HG03457 (cell line): ENCODE measurements around the gene PPP2R3C.
"Not testable (repeated sequence)": the region's sequence is repeated elsewhere in the genome, so short reads cannot be mapped to it uniquely, and the experiment has no call there.

Experiments used
- ATAC-seq: cut with Tn5 transposase; IDR thresholded peaks from one replicate; pipeline ENCODE4 v1.9.1; 2021; ENCODE audit warnings: moderate number of reproducible peaks; ENCODE audit not compliant: unreplicated experiment

The PPP2R3C gene

DNA sequence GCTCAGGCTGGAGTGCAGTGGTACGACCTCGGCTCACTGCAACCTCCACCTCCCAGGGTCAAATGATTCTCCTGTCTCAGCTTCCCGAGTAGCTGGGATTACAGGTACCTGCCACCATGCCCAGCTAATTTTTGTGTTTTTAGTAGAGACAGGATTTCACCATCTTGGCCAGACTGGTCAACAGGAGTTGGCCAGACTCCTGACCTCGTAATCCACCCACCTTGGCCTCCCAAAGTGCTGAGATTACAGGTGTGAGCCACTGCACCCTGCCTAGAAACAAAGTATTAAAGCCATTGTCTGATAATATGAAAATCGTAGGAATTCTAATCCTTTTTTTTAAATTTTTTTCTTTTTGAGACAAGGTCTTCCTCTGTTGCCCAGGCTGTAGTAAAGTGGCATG is 56.1 kb downstream of the PPP2R3C start:
- not testable (repeated sequence) for ATAC-seq

DNA sequence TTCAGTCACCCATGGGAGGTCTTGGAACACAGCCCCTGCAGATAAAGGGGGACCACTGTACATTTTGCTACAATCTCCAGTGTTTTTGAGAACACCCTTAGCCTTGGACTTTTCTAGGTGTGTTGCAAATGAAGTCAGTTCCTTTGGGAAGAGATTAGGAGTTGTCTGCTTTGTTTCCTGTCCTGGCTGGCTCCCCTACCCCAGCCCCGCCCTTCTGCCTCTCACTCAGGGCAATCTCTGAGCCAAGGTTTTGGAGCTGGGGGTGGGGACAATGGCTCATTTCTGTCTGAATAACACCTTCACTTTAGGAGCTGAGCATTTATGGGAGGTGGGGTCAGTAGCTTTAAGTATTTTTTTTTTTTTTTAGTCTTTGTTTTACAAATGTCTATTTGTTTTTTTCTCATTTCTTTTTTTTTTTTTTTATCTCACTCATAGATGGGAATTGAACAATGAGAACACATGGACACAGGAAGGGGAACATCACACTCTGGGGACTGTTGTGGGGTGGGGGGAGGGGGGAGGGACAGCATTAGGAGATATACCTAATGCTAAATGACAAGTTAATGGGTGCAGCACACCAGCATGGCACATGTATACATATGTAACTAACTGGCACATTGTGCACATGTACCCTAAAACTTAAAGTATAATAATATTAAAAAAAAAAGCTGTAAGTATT is 60.5 kb downstream of the PPP2R3C start:
- ATAC-seq = not testable (repeated sequence)

DNA sequence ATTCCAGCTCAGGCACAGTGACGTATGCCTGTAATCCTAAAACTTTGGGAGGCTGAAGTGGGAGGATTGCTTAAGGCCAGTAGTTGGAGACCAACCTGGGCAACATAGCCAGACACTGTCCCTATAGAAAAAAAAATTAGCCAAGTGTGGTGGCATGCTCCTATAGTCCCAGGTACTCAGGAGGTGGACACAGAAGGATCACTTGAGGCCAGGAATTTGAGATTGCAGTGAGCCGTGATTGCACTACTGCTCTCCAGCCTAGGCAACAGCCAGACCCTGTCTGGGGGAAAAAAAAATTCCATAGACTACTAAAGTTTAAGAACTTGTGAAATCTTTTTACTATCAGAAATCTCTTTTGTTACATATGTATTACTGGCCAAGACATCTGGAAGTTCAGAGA is 69.2 kb downstream of the PPP2R3C start:
- ATAC-seq = no peak

DNA sequence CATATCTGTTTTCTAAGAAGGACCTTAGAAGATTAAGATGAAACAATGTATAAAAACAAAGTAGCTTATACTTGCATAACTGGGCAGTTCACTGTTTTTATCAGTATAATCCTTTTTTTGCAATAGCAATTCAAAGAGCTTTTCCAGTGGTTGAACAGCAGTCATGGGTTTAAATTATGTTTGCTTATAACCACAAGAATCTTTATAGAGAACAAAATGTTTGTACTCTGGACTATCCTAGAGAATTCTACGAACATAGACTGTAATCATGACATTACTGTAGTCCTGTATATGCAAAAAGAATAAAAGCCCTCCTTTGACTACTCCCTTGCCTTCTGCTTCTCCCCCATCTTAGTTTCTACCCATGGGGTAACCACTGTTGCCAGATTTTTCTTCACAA is 70.0 kb downstream of the PPP2R3C start:
- ATAC-seq = no peak

DNA sequence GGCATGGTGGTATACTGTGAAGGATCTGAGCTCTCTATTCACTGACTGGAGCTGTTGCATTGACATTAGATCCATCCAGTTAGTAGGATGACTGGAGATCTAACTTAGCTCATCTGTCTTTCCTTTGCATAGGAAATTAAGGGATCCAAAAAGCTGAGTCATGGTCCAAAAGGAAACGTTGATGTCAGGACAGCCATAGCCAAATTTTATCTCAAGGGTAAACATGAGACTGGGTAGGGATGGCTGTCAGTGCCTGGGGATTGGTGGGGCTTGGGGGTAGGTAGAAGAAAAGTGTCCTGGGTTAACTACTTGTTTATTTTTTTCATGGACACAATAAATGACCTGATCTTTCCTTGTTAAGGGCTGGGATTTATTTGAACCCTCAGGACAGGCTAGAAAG is 71.1 kb downstream of the PPP2R3C start:
- no peak for ATAC-seq

DNA sequence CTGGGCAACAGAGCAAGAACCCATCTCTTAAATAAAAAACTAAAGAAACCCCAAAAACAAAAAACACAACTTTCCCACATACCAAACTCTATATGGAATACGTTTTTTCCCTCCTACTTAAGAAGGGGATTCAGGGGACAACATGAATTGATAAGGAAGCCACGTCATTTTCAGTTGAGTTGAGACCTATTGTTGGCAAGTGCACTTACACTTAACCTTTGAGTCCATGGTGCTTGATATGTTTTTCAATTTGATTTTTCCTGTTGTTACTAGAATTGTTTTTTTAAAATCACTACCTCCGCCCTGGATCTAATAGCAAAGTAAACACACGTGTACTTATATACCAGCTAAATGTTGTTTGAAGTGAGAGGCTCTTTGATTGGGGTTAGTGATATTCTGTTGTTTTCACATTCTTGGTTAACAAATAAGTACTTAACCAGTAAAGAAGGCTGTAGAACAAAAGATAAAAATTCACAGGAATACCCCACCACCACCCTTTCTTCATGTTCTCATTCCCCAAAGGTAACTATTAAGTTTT is 73.7 kb downstream of the PPP2R3C start:
- ATAC-seq = no peak

DNA sequence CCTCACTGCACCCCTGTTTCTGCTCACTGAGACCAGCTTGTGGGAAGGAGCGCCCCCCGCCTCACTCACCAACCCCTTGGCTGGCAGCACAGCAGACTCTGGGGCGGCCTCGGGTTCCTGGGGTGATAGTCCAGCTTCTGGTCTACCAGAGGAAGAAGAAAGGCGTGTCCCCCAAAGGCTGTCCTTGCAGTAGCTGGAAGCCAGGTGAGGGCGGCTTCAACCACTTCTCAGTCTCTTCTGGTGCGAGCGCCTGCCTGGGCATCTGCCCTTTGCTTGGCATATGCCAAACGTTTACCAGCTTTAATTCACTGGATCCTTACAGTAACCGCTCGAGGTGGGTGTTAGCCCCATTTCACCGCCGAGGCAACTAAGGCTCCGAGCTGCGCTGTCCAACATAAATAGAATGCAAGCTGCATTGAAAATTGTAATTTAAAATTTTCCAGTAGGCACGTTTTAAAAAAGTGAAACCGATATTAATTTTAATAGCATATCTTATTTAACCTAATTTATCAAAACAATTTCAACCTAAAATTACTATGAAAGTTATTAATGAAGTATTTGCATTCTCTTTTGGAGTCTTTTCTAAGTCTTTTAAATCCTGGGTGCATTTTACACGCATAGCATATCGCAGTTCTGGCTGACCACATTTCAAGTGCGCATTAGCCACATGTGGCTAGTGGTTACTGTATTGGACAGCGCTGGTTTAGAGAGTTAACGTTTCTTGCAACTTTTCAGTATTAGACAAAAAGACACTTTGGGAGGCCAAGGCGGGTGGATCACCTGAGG is 74.8 kb downstream of the PPP2R3C start:
- ATAC-seq = peak; percentile 20

DNA sequence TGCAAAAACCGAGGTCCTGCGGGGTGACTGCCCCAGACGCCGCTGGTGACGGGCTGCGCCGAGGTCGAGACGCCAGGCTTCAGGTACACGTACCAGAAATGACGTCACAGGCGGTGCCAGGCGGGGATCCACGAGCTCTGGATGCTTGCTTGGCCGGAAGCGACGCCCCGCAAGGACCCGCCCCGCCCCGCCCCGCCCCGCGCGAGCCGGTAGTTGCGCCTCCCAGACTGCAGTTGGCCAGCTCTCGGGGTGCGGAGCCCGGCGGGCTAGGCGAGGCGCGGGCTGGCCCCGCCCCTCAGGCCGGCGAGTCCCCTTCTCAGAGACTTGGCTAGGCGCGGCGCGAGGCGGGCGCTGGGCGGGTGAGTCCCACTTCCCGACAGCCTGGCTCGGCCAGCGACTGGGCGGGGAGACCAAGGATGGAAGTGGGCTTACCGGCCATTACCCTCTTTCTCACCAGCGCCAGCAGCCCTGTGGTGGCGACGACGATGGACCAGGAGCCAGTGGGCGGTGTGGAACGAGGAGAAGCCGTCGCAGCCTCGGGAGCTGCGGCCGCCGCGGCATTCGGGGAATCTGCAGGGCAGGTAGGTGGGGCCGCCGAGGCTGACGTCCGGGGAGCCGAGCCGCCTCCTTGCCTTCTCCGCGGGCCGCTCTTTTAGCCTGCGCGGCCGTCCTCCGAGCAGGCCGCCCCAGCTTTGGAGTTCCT is 75.6 kb downstream of the PPP2R3C start, which contains the start of gene FAM177A1:
FAM177A1 (plus strand) TSS at position 225 of the 703 bp plus-strand sequence; CDS start at position 417, 192 bp downstream.
- peak; percentile 91 for ATAC-seq

DNA sequence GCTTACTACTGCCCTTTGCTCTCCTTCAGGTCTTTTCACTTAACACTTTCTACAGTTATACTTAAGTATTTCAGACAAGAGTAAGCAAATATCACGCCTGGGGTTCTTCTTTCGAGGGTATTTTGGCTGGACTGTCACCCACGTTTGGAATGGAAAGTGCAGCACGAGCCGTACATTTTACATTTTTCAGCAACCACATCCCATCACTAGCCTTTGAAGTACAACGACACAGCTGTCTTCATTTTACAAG is 76.1 kb downstream of the PPP2R3C start:
- ATAC-seq = no peak

DNA sequence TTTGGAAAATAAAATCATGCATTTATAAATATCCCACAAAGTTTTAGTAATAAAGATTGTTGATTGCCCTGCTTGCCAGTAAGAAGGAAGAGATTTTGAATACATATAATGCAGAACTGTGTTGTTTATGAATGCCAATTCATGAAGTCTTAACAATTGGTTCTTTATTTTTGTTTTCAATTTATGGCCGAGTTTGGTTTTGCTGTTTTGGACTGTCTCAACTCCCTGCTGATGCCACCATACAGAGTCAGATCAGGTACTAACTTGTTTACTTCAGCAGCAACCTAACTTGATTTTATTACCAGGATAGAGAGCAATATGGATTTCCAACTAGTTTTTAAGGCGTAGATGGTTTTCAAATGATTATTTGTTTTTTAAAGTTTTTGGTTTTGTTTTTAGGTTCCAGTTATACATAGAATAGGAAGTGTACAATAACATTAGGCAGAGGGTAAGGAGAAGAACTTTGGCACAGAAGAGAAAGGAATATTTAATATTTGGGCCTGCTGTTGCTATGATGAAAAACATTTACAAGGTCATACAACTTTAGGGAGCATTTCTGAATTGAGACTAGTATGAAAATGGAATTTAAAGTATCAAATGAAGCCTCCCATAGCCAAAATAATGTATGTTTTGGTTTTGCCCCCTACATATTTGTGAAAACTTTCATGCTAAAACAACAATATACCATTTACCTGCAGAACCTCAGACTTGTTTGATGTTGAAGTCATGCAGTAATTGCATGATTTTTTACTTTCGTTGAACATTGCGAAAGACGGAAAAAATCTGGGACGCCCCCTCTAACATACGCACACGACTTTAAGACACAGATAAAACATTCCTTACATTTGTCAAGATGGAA is 76.6 kb downstream of the PPP2R3C start:
- ATAC-seq = no peak

DNA sequence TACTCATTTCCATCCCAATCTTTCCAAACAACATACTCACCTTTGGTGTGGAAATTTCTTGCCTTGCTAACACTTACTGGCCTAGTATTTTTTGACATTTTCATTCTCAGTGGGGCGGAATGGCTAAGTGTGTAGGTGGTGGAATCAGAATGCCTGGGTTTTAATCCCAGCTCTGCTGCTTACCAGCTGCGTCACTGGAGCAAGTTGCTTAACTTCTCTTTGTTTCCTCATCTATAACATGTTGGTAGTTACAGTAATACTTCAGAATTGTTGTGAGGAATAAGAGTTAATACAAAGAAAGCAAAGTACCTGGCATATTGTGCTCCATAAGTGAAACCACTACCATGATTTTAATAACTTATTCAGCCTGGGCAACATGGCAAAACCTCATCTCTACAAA is 78.7 kb downstream of the PPP2R3C start:
- no peak for ATAC-seq

DNA sequence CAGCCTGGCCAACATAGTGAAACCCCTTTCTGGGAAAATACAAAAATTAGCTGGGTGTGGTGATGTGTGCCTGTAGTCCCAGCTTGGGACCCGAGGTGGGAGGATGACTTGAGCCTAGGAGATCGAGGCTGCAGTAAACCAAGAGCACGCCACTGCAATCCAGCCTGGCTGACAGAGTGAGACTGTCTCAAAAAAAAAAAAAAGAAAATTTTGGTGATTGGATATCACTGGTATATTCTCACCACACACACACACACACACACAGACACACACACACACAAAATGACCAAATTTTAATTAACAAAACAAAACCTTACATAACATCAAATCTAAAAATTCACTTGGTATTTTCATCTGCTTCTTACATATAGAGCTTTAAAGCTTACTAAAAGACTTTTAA is 79.2 kb downstream of the PPP2R3C start:
- ATAC-seq = no peak

DNA sequence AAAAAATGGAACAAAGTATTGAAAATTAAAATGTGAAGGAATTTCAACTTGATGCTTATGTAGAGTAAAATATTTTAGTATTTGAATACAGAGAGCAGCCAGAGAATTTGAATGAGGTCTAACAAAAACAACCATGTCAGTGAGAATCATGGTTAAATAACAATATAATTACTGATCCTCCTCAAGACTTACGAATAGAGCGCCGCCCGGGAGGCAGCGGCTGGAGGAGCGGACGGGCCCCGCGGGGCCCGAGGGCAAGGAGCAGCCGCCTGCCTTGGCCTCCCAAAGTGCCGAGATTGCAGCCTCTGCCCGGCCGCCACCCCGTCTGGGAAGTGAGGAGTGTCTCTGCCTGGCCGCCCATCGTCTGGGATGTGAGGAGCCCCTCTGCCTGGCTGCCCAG is 83.5 kb downstream of the PPP2R3C start:
- ATAC-seq = not testable (repeated sequence)
